Renal cortex interstitium (tissue), 11 donors: ENCODE results near the gene LY86. TPM values are rescaled to one million over a fixed set of nuclear protein-coding genes. Genes with fewer than 3 reads are reported as not detected.
"Not testable (repeated sequence)": the region's sequence is repeated elsewhere in the genome, so short reads cannot be mapped to it uniquely, and the experiment has no call there.

Source experiments
- DNase-seq, 11 donors: peaks; one replicate each; pipeline ENCODE4 v3.0.0-alpha.2; 2013; ENCODE audit warnings: low read depth in 9 of 11, low spot score in 4 of 11; ENCODE audit errors: extremely low read depth in 1 of 11
- polyA plus RNA-seq, 3 donors: library from polyadenylated mRNA; unstranded; fragments of 120-200 nt; gene quantifications; one replicate each; pipeline ENCODE4 v1.2.1, GENCODE V29; 2013; ENCODE audit not compliant: insufficient read length in 3 of 3

The LY86 gene
- polyA plus RNA-seq, 3 donors = 2.1 to 2.4 (median 2.4) TPM

- DNase-seq = no peak
These were observed 2.0 kb downstream of the LY86 start for GRCh38 chr6:6590530-6590929.

GRCh38 chr6:6591778-6592465, 3.4 kb downstream of the LY86 start:
- no peak for DNase-seq

- no peak for DNase-seq
These were observed 4.4 kb downstream of the LY86 start for GRCh38 chr6:6592826-6593475.

- DNase-seq = no peak
These were observed 5.4 kb downstream of the LY86 start for GRCh38 chr6:6593867-6594468.

DNA sequence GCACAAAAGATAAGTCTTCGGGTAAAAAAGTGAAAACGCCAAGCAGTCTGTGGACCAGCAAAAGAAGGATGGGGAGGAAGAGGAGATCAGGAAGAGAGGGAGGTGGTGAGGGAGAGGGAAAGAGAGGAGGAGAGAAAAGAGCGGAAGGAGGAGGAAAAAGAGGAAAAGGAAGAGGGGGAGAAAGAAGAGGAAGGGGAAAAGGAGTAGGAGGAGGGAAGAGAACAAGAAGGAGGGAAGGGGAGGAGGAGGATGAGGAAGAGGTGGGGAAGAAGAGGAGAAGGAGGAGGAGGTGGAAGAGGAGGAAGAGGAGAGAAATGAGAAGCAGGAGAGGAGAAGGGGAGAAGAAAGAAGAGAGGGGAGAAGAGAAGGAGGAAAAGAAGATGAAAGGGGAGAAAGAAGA, 6.5 kb downstream of the LY86 start:
- no peak for DNase-seq

DNA sequence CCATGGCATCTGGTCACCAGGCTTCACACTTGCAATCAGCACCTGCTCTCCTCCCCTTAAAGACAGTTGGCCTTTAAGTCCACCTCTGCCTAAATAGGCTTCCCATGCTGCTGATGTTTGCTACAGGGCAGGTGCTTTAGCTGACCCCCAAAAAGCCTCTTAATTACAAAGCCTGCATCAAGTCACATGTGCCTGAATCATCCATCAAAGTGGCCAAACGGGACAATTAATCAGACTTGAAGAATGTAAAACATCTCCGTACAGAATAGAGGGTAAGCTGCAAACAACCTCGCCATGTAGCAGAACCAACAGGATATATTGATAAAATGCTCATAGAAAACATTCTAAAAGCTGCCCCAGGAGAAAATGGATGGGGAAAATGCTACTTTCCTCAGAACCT, 7.4 kb downstream of the LY86 start:
- DNase-seq = no peak

DNA sequence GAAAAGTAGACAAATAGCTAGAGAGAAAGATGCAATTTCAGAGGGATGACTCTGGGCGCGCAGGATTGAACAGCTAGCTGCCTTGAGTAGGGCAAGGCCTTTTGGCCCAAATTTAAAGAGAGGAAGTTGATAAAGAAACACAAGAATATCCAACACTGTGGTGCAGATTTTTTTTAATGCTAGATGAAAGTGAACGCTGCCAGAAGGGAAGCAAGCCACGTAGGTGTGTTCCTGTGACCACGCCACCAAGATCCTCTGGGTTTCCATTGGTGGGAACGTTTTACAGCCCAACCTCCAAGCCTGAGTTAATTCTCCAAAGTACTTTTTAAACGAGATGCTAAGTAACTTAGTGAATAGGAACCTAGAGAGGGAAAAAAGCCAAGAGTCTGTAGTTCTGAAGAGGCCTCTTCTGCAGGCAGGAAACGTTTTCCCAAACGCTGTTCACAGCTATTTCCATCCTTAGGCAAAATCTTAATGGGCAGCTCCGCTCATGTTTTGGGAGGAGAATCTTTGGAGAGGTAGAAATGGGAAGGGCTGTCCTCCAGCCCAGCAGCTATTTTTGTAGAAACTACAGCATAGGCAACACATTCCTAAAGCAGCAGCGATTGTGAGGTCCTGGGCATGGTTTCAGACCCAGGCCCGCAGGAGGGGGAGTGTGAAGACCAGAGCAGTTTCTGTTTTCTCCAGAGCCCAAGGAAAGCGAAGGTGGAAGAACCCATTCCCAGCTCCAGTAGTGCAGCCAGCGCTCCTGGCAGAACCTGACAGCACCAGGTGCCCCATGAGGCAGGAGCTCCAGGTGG, 8.2 kb downstream of the LY86 start:
- no peak for DNase-seq

GRCh38 chr6:6597682-6598081, 9.2 kb downstream of the LY86 start:
- DNase-seq = no peak

DNA sequence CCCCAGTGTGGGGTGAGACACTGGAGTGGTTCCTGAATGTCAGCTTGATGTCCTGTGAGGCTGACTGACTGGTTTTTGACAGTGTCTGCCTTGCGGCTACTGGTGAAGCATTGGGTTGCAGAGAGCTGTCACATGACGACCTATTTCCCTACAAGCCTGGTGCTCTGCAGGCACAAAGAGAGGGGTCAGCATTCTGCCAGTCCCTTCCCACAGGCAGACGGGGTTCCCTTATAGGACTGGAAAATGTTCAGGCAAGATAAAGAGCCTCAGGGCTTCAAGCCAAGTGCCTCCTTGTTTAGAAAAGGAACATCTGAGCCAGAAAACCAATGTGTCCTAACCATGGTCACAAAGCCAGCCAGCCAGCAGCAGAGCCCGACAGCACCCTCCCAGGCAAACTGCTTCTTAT, 11.0 kb downstream of the LY86 start:
- no peak for DNase-seq

DNA sequence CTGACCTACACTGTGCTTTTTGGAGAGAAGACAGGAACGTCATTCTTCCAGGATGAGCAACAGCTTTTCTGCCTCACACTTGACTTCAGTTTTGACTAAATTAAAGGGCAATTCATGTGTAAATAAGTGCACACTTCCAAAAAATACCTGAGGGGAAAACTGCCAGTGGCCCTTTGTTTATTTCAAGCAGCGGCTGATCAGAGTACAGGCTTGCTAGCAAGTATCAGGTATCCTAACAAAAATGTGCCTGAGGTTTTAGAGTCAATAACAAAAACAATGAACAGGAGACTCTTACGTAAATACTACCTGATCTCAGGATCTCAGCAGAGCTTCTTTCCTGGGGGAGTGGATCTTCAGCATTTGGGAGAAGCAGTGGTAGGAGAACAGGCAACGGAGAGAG, 12.4 kb downstream of the LY86 start:
- no peak for DNase-seq

DNA sequence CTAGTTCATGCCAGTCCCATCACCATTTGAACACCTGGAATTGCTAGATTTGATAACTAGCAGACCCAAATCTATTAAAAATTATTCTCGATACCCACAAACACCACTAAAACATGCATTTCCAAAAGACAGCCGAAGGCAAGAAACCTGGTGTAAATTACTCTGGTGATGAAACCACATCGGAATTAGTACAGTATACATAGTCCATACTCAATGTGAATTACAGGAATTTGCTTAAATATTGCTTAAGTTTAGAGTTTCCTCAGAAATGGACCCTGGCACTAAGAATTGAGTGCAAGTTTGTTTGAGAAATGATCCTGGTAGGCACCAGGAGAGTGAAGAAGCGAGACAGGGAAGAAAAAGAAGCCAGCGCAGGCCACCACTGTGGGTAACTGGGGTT, 13.7 kb downstream of the LY86 start:
- DNase-seq = no peak

DNA sequence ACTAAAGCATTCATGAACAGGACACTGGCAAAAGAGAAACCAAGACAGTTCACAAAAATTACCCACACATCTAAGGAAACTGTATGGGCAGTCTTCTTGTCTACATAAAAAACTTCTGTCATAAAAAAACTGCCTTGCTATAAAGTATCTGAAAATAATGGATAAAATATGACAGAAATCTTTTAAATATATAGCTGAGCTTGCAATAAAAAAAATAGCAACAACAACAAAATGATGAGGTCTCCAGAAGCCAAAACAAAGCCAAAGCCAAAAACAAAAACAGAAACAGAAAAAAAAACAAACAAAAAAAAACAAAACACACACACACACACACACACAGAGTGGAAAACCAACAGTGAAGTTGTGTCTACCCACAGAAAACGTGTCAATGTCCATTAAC, 14.8 kb downstream of the LY86 start:
- no peak for DNase-seq

DNA sequence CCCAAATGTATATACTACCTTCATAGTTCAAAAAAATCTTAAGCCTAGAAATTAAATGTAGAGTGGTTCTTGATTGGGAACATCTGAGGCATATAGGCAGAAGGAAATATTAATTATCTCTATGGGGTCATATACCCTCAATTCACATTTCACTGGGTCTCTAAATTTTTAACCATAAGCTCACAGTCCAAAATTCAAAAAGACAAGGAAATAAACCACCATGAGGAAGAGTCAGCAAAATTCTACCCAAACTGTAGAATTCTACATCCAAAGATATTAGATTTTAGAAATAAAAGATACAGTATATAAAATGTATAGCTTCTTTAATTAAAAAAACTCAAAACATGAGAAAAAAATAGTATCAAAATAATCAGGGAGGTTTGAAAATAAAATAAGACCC, 15.5 kb downstream of the LY86 start:
- DNase-seq = no peak

DNA sequence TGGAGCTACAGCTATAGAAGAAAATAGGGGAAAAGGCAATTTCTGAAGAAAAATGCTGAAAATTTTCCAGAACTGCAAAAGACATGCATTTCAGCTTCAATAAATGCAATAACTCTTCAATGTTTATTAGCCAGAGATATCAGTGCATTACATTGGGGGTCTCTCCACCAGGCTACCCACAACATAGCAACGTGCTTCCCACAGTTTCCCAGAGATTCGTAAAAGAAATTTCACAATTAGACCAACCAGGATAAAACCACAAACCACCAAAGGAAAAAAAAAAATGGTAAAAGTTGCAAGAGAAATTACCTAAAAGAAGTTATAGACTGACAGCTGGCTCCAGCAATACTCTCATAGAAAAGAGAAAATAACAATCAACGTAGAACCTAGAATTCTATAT, 16.0 kb downstream of the LY86 start:
- no peak for DNase-seq

GRCh38 chr6:6605873-6606272, 17.4 kb downstream of the LY86 start:
- DNase-seq = no peak

DNA sequence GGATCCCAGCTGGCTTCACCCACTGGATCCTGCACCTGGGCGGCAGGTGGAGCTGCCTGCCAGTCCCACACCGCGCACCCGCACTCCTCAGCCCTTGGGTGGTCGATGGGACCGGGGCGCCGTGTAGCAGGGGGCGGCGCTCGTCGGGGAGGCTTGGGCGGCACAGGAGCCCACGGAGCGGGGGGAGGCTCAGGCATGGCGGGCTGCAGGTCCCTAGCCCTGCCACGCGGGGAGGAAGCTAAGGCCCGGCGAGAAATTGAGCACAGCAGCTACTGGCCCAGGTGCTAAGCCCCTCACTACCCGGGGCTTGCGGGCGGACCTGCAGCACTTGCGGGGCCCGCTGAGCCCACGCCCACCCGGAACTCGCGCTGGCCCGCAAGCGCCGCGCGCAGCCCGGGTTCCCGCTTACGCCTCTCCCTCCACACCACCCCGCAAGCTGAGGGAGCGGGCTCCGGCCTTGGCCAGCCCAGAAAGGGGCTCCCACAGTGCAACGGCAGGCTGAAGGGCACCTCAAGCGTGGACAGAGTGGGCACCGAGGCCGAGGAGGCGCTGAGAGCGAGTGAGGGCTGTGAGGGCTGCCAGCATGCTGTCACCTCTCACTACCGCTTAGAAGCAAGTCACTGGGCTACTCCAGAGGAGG, 18.0 kb downstream of the LY86 start:
- not testable (repeated sequence) for DNase-seq

GRCh38 chr6:6609450-6609849, 20.9 kb downstream of the LY86 start:
- no peak for DNase-seq

GRCh38 chr6:6610031-6610591, 21.6 kb downstream of the LY86 start:
- DNase-seq = no peak

DNA sequence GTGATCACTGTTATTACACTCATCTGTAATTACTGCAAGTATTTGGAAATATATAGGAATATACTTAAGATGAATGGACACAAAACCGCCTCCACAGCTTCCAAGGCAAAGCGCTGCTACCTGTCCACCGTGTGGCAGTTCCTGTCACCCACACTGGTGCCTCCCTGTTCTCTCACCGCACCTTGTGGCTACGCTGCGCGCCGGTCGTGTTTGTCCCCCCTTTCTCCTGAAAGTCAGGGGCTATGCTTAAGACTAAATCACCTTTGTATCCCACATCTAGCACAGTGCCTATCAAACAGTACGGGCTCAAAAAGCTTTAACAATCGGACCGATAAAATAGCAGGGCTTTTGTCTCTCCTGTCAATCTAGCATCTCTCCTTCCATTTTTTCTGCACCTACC, 23.0 kb downstream of the LY86 start:
- no peak for DNase-seq
